ENCODE results near the gene PCDHA12. TPM values are rescaled to one million over a fixed set of nuclear protein-coding genes. Genes with fewer than 3 reads are reported as not detected.
"Not testable (repeated sequence)": the region's sequence is repeated elsewhere in the genome, so short reads cannot be mapped to it uniquely, and the experiment has no call there.

Gene PCDHA12, protein sequence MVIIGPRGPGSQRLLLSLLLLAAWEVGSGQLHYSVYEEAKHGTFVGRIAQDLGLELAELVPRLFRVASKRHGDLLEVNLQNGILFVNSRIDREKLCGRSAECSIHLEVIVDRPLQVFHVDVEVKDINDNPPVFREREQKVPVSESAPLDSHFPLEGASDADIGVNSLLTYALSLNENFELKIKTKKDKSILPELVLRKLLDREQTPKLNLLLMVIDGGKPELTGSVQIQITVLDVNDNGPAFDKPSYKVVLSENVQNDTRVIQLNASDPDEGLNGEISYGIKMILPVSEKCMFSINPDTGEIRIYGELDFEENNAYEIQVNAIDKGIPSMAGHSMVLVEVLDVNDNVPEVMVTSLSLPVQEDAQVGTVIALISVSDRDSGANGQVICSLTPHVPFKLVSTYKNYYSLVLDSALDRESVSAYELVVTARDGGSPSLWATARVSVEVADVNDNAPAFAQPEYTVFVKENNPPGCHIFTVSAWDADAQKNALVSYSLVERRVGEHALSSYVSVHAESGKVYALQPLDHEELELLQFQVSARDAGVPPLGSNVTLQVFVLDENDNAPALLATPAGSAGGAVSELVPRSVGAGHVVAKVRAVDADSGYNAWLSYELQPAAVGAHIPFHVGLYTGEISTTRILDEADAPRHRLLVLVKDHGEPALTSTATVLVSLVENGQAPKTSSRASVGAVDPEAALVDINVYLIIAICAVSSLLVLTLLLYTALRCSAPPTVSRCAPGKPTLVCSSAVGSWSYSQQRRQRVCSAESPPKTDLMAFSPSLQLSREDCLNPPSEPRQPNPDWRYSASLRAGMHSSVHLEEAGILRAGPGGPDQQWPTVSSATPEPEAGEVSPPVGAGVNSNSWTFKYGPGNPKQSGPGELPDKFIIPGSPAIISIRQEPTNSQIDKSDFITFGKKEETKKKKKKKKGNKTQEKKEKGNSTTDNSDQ
- total RNA-seq = 10.0 TPM

DNA sequence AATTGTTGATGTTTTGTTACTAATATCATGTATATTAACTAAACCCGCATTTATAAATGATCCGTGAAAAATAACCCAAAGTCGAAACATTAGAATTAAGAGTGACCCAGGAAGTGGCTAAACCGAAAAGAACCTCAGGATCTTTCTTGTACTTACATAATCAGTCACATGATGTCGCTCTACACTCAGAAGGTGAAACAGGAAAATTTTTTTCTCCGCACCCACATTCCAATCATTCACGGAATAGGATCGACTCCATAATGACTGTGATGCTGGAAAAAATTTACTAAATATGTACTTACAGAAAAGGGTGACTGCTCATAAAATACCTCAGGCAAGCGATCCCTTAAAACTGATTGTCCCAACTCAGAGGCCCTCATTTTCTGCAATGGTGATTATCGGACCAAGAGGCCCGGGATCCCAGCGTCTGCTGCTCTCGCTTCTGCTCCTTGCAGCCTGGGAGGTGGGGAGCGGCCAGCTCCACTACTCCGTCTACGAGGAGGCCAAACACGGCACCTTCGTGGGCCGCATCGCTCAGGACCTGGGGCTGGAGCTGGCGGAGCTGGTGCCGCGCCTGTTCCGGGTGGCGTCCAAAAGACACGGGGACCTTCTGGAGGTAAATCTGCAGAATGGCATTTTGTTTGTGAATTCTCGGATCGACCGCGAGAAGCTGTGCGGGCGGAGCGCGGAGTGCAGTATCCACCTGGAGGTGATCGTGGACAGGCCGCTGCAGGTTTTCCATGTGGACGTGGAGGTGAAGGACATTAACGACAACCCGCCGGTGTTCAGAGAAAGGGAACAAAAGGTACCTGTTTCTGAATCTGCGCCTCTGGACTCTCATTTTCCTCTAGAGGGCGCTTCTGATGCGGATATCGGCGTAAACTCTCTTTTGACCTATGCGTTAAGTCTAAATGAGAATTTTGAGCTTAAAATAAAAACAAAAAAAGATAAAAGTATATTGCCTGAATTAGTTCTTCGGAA lies at the start of gene PCDHA12:
PCDHA12 (plus strand) TSS at position 224 of the 981 bp plus-strand sequence; CDS start at position 389, 165 bp downstream.
- no peak for DNase-seq (ENCODE audit: low spot score)

DNA sequence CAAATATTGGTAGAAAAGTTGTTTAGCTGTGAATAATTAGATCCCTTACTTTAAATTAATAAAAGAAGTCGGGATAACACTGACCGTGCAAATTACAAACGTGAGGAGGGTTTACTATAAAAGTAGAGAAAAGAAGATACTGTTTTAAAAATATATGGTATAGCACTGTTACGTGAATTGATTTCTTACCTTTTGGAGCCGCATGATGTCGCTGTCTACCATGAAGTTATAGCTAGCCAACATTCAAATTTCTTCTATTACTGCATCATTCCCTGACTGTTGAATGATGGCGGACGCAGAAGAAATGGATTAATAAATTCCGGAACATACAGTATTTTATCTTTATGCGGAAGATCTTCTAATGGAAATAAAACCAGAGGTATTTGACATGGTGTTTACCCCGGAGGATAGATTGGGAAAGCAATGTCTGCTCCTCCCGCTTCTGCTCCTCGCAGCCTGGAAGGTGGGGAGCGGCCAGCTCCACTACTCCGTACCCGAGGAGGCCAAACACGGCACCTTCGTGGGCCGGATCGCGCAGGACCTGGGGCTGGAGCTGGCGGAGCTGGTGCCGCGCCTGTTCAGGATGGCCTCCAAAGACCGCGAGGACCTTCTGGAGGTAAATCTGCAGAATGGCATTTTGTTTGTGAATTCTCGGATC lies 47.3 kb upstream of the PCDHA12 start, which contains the start of gene PCDHA6:
PCDHA6 (plus strand) TSS at position 257 of the 658 bp plus-strand sequence; CDS start at position 389, 132 bp downstream.
- no peak for DNase-seq (ENCODE audit: low spot score)

DNA sequence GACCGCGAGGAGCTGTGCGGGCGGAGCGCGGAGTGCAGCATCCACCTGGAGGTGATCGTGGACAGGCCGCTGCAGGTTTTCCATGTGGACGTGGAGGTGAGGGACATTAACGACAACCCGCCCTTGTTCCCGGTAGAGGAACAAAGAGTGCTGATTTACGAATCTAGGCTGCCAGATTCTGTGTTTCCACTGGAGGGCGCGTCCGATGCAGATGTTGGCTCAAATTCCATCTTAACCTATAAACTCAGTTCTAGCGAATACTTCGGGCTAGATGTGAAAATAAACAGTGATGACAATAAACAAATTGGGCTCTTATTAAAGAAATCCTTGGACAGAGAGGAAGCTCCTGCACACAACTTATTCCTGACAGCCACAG lies 46.8 kb upstream of the PCDHA12 start:
- no peak for DNase-seq (ENCODE audit: low spot score)

GRCh38 chr5:140829511-140830501 lies 45.3 kb upstream of the PCDHA12 start:
- DNase-seq (ENCODE audit: low spot score) = not testable (repeated sequence)

DNA sequence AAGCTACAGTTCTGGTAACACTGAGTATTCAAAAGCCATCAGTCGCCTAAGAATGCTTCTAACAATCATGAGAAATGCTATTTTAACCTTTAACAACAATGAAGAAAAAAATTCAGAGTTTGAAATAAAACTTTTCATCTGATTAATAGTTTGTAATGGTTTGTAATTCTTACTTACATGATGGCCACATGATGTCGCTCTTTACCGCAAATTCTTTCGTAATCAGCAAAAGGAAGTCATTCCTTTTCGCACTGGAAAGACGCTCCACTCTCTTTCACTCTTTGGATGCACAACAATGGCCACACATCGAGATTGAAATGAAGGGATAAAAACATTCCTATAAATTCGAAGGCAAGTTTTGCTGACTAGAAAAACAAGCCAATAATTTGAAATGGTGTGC lies 41.1 kb upstream of the PCDHA12 start, which contains the start of gene PCDHA7:
PCDHA7 (plus strand) TSS at position 277 of the 400 bp plus-strand sequence; CDS start at position 392, 115 bp downstream.
- DNase-seq (ENCODE audit: low spot score) = no peak

- not testable (repeated sequence) for DNase-seq (ENCODE audit: low spot score)
Measured at GRCh38 chr5:140834439-140835008, 40.6 kb upstream of the PCDHA12 start.

- DNase-seq (ENCODE audit: low spot score) = no peak
Measured at GRCh38 chr5:140835622-140836510, 39.2 kb upstream of the PCDHA12 start.

GRCh38 chr5:140840978-140841962 lies 33.8 kb upstream of the PCDHA12 start, which contains the start of gene PCDHA8:
Gene PCDHA8, plus strand, starts transcription at chr5:140841187. Its CDS starts 135 bp downstream, at chr5:140841322.
- no peak for DNase-seq (ENCODE audit: low spot score)

DNA sequence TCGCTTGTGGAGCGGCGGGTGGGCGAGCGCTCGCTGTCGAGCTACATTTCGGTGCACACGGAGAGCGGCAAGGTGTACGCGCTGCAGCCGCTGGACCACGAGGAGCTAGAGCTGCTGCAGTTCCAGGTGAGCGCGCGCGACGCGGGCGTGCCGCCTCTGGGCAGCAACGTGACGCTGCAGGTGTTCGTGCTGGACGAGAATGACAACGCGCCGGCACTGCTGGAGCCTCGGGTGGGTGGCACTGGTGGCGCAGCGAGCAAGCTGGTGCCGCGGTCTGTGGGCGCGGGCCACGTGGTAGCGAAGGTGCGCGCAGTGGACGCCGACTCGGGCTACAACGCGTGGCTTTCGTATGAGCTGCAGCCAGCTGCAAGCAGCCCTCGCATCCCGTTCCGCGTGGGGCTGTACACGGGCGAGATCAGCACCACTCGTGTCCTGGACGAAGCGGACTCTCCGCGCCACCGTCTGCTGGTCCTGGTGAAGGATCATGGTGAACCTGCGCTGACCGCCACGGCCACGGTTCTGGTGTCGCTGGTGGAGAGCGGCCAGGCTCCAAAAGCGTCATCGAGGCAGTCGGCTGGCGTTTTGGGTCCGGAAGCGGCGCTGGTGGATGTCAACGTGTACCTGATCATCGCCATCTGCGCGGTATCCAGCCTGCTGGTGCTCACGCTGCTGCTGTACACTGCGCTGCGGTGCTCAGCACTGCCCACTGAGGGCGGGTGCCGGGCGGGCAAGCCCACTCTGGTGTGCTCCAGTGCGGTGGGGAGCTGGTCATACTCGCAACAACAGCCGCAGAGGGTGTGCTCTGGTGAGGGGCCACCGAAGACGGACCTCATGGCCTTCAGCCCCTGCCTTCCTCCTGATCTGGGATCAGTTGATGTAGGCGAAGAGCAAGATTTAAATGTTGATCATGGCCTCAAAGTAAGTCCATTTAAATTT lies 32.0 kb upstream of the PCDHA12 start:
- no peak for DNase-seq (ENCODE audit: low spot score)

DNA sequence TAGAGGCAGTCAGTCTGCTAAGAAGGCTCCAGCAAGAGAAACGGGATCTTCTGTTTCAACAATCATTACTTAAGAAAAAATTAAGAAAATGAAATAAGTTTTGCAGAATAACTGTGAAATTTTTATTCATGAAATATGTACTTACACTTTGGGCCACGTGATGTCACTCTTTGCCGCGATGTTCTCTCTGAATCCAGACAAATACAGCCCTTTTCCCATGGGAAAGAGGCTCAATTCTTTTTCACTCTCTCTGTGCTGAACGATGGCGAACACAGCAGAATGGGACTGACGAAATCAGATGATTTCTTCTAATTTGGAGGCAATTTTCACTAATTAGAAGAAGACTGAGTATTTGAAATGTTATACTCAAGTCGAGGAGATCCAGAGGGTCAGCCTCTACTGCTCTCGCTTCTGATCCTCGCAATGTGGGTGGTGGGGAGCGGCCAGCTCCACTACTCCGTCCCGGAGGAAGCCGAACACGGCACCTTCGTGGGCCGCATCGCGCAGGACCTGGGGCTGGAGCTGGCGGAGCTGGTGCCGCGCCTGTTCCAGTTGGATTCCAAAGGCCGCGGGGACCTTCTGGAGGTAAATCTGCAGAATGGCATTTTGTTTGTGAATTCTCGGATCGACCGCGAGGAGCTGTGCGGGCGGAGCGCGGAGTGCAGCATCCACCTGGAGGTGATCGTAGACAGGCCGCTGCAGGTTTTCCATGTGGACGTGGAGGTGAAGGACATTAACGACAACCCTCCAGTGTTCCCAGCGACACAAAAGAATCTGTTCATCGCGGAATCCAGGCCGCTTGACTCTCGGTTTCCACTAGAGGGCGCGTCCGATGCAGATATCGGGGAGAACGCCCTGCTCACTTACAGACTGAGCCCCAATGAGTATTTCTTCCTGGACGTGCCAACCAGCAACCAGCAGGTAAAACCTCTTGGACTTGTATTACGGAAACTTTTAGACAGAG lies 26.7 kb upstream of the PCDHA12 start, which contains the start of gene PCDHA9:
PCDHA9 (plus strand) TSS at position 244 of the 964 bp plus-strand sequence; CDS start at position 358, 114 bp downstream.
- not testable (repeated sequence) for DNase-seq (ENCODE audit: low spot score)

DNA sequence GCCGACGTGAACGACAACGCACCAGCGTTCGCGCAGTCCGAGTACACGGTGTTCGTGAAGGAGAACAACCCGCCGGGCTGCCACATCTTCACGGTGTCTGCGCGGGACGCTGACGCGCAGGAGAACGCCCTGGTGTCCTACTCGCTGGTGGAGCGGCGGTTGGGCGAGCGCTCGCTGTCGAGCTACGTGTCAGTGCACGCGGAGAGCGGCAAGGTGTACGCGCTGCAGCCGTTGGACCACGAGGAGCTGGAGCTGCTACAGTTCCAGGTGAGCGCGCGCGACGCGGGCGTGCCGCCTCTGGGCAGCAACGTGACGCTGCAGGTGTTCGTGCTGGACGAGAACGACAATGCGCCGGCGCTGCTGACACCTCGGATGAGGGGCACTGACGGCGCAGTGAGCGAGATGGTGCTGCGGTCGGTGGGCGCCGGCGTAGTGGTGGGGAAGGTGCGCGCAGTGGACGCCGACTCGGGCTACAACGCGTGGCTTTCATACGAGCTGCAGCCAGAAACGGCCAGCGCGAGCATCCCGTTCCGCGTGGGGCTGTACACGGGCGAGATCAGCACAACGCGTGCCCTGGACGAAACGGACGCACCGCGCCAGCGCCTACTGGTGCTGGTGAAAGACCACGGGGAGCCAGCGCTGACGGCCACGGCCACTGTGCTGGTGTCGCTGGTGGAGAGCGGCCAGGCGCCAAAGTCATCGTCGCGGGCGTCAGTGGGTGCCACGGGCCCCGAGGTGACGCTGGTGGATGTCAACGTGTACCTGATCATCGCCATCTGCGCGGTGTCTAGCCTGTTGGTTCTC lies 25.1 kb upstream of the PCDHA12 start:
- not testable (repeated sequence) for DNase-seq (ENCODE audit: low spot score)

DNA sequence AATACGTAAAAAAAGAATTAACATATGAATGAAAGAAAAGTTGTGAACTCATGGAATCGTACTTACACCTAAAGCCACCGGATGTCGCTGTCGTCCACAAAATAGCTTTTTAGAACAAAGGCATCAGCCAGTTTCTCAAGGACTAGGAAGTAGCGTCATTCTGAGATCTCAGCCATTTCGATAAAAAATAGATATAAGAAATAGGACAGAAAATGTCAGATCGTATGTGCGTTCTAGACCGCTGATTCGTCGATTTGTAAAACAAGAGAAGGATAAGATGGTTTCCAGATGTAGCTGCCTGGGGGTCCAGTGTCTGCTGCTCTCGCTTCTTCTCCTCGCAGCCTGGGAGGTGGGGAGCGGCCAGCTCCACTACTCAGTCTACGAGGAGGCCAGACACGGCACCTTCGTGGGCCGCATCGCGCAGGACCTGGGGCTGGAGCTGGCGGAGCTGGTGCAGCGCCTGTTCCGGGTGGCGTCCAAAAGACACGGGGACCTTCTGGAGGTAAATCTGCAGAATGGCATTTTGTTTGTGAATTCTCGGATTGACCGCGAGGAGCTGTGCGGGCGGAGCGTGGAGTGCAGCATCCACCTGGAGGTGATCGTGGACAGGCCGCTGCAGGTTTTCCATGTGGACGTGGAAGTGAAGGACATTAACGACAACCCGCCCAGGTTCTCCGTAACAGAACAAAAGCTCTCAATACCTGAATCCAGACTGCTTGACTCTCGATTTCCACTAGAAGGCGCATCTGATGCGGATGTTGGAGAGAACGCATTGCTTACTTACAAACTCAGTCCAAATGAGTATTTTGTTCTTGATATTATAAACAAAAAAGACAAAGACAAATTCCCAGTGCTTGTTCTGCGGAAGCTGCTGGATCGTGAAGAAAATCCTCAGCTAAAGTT lies 19.1 kb upstream of the PCDHA12 start, which contains the start of gene PCDHA10:
PCDHA10 (plus strand) TSS at position 126 of the 903 bp plus-strand sequence; CDS start at position 278, 152 bp downstream.
- DNase-seq (ENCODE audit: low spot score) = no peak

All from mucosa of gallbladder (tissue), 1 donor.